ENCODE data around the gene ITGA7.

ITGA7 gene

DNA sequence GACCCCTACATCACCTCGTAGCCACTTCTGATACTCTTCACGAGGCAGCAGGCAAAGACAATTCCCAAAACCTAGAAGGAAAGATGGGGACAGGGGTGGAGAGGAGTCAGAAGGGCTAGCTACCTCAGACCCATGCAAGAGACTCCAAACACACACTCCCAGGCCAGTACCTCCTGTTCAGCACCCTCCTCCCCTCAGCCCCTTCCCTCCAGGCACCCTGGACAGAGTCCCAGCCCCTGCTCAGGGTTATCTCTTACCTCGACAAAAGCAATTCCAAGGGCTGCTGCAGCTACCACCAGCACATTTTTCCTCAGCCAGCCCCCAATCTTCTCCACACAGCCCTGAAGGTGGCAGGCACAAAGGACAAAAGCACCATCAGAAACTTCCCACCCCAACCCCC, 17.9 kb upstream of the ITGA7 start:
- Histone ChIP-seq H3K36me3 (ENCODE audit: control insufficient read depth in 1 of 2, insufficient read depth in 2 of 2, low read length in 2 of 2) (peaks cover 13 to 37% of the 10 kb centered on the region in 2 donors), H3K27me3 (ENCODE audit: control insufficient read depth in 1 of 2, insufficient read depth in 2 of 2, low read length in 2 of 2) (no peaks in the 10 kb centered on the region), H3K4me1 (ENCODE audit: control insufficient read depth in 1 of 2, insufficient read depth in 2 of 2, low read length in 2 of 2) (peaks cover 55 to 70% of the 10 kb centered on the region in 2 donors), H3K9ac (ENCODE audit: low read depth in 1 of 2, low read length in 2 of 2) (no peak overlapping the region), H3K27ac (ENCODE audit: low read depth, low read length) (no peak overlapping the region), H3K9me3 (ENCODE audit: control insufficient read depth in 1 of 2, low read length in 2 of 2) (no peaks in the 10 kb centered on the region), H3K4me3 (ENCODE audit: low read depth in 1 of 2, low read length in 2 of 2) (no peak overlapping the region)

DNA sequence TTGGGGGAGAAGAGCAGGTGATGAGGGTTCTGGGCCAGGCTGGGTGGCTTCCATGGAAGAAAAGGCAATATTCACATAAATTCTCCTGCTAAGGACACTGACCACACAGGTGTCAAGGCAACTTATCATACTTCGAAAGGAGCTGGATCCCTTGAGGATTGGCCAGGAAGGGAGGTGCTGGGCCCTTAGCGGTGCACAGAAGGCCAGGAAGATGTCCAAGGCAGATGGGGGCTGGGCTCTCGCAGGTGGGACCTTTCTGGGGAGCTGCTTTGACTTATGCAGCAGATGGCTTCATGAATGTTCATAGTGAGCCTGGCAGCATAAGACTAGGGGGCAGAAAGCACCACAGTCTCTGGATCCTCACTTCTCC, 17.2 kb upstream of the ITGA7 start:
- Histone ChIP-seq H3K36me3 (ENCODE audit: control insufficient read depth in 1 of 2, insufficient read depth in 2 of 2, low read length in 2 of 2) (peaks cover 13 to 37% of the 10 kb centered on the region in 2 donors), H3K27ac (ENCODE audit: low read depth, low read length) (no peak overlapping the region), H3K4me3 (ENCODE audit: low read depth in 1 of 2, low read length in 2 of 2) (no peak overlapping the region), H3K27me3 (ENCODE audit: control insufficient read depth in 1 of 2, insufficient read depth in 2 of 2, low read length in 2 of 2) (no peaks in the 10 kb centered on the region), H3K9ac (ENCODE audit: low read depth in 1 of 2, low read length in 2 of 2) (no peak overlapping the region), H3K9me3 (ENCODE audit: control insufficient read depth in 1 of 2, low read length in 2 of 2) (no peaks in the 10 kb centered on the region), H3K4me1 (ENCODE audit: control insufficient read depth in 1 of 2, insufficient read depth in 2 of 2, low read length in 2 of 2) (peaks cover 52 to 70% of the 10 kb centered on the region in 2 donors)

DNA sequence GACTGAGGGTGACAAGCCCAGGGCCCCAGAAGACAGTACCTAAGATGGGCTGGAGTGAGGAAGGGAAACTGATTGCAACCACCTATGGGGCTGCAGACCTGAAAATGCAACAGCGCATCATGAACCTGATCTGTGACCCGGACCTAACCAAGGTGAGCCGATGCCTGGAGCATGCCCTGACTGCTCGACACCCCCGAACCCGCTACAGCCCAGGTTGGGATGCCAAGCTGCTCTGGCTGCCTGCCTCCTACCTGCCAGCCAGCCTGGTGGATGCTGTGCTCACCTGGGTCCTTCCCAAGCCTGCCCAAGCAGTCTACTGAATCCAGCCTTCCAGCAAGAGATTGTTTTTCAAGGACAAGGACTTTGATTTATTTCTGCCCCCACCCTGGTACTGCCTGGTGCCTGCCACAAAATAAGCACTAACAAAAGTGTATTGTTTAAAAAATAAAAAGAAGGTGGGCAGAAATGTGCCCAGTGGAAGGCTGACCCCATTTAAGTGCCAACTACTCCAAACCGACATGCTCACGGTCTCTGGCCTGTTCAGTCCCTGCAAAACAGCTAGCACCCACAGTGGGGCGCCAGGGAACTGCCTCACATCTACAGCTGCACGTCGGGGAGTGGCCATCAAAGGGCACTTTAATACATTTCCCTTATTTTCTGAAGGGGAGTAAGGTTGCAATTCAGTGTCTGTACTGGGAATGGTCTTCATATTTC, 16.7 kb upstream of the ITGA7 start:
- no peak overlapping the region for H3K4me3 ChIP-seq (ENCODE audit: low read depth in 1 of 2, low read length in 2 of 2)
- no peaks in the 10 kb centered on the region for H3K27me3 ChIP-seq (ENCODE audit: control insufficient read depth in 1 of 2, insufficient read depth in 2 of 2, low read length in 2 of 2)
- peak overlapping the region in 1 of 2 donors; percentile 20 for H3K9ac ChIP-seq (ENCODE audit: low read depth in 1 of 2, low read length in 2 of 2)
- peaks cover 13 to 38% of the 10 kb centered on the region in 2 donors for H3K36me3 ChIP-seq (ENCODE audit: control insufficient read depth in 1 of 2, insufficient read depth in 2 of 2, low read length in 2 of 2)
- peaks cover 55 to 71% of the 10 kb centered on the region in 2 donors for H3K4me1 ChIP-seq (ENCODE audit: control insufficient read depth in 1 of 2, insufficient read depth in 2 of 2, low read length in 2 of 2)
- no peaks in the 10 kb centered on the region for H3K9me3 ChIP-seq (ENCODE audit: control insufficient read depth in 1 of 2, low read length in 2 of 2)
- no peak overlapping the region for H3K27ac ChIP-seq (ENCODE audit: low read depth, low read length)

DNA sequence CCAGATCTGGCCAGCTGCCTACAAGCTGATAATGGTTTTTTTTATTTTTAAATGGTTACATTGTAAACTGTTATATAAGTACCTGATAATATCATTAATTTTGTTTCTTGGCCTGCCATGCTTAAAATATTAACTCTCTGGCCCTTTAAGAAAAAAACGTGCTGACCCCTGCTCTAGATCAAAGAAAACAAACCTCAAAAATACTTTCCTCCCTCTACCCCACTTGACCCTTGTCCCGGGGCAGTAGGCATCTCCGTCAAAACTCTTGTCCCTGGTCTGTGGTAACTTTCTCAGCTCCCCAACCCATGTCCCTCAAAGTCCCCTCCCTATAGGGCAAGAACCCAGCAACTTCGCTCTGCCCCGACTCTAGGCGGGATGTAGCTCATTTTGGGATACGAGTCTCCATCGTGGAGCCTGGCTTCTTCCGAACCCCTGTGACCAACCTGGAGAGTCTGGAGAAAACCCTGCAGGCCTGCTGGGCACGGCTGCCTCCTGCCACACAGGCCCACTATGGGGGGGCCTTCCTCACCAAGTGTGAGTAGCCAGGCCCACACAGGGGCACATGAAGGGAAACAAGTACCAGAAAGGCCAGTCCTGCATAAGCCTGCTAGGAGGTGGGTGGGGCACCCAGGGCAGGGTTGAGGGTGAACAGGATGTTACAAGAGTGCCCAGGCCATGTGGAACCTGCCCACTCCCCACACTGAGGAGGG, 16.0 kb upstream of the ITGA7 start:
- Histone ChIP-seq H3K4me3 (ENCODE audit: low read depth in 1 of 2, low read length in 2 of 2) (no peak overlapping the region), H3K27ac (ENCODE audit: low read depth, low read length) (no peak overlapping the region), H3K36me3 (ENCODE audit: control insufficient read depth in 1 of 2, insufficient read depth in 2 of 2, low read length in 2 of 2) (peaks cover 13 to 40% of the 10 kb centered on the region in 2 donors), H3K9ac (ENCODE audit: low read depth in 1 of 2, low read length in 2 of 2) (peak overlapping the region in 1 of 2 donors; percentile 20), H3K27me3 (ENCODE audit: control insufficient read depth in 1 of 2, insufficient read depth in 2 of 2, low read length in 2 of 2) (no peaks in the 10 kb centered on the region), H3K4me1 (ENCODE audit: control insufficient read depth in 1 of 2, insufficient read depth in 2 of 2, low read length in 2 of 2) (peaks cover 62 to 78% of the 10 kb centered on the region in 2 donors), H3K9me3 (ENCODE audit: control insufficient read depth in 1 of 2, low read length in 2 of 2) (no peaks in the 10 kb centered on the region)

DNA sequence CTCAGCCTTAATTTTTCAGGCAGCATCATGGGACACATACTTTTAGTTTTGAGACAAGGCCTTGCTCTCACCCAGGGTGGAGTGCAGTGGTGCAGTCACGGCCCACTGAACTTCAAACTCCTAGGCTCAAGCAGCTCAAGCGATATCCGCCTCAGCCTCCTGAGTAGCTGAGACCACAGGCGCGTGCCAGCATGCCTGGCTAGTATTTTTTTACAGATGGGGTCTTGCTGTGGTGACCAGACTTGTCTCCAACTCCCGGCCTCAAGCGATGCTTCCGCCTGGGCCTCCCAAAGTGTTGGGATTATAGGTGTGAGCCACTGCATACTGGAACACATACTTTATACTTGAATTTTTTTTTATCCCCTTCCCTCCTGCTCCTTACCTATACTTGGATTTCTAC, 15.2 kb upstream of the ITGA7 start:
- Histone ChIP-seq H3K27ac (ENCODE audit: low read depth, low read length) (no peak overlapping the region), H3K9me3 (ENCODE audit: control insufficient read depth in 1 of 2, low read length in 2 of 2) (no peaks in the 10 kb centered on the region), H3K4me3 (ENCODE audit: low read depth in 1 of 2, low read length in 2 of 2) (no peak overlapping the region), H3K4me1 (ENCODE audit: control insufficient read depth in 1 of 2, insufficient read depth in 2 of 2, low read length in 2 of 2) (peaks cover 69 to 84% of the 10 kb centered on the region in 2 donors), H3K36me3 (ENCODE audit: control insufficient read depth in 1 of 2, insufficient read depth in 2 of 2, low read length in 2 of 2) (peaks cover 13 to 40% of the 10 kb centered on the region in 2 donors), H3K27me3 (ENCODE audit: control insufficient read depth in 1 of 2, insufficient read depth in 2 of 2, low read length in 2 of 2) (no peaks in the 10 kb centered on the region), H3K9ac (ENCODE audit: low read depth in 1 of 2, low read length in 2 of 2) (peak overlapping the region in 1 of 2 donors; percentile 18)

DNA sequence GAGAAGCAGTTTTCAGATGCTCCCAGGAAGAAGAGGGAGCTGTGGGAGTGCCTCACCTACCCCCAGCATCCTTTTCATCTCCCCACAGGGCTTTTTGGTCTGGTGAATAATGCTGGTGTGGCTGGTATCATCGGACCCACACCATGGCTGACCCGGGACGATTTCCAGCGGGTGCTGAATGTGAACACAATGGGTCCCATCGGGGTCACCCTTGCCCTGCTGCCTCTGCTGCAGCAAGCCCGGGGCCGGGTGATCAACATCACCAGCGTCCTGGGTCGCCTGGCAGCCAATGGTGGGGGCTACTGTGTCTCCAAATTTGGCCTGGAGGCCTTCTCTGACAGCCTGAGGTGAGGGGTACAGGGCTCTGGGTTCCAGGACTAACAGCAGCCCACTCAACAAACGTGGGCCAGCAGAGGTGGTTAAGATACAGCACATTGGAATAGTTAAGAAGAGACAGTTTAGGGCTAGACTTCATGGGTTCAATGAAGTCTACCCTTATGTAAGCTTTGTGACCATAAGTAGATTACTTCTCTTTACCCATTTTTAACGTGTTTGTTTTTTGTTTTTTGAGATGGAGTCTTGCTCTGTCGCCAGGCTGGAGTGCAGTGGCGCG, 14.0 kb upstream of the ITGA7 start:
- H3K9me3 ChIP-seq (ENCODE audit: control insufficient read depth in 1 of 2, low read length in 2 of 2) = no peaks in the 10 kb centered on the region
- H3K27ac ChIP-seq (ENCODE audit: low read depth, low read length) = no peak overlapping the region
- H3K4me1 ChIP-seq (ENCODE audit: control insufficient read depth in 1 of 2, insufficient read depth in 2 of 2, low read length in 2 of 2) = peaks cover 70 to 84% of the 10 kb centered on the region in 2 donors
- H3K9ac ChIP-seq (ENCODE audit: low read depth in 1 of 2, low read length in 2 of 2) = peak overlapping the region; percentile 36 to 48
- H3K27me3 ChIP-seq (ENCODE audit: control insufficient read depth in 1 of 2, insufficient read depth in 2 of 2, low read length in 2 of 2) = no peaks in the 10 kb centered on the region
- H3K4me3 ChIP-seq (ENCODE audit: low read depth in 1 of 2, low read length in 2 of 2) = peak overlapping the region; percentile 57 to 59
- H3K36me3 ChIP-seq (ENCODE audit: control insufficient read depth in 1 of 2, insufficient read depth in 2 of 2, low read length in 2 of 2) = peaks cover 13 to 40% of the 10 kb centered on the region in 2 donors

DNA sequence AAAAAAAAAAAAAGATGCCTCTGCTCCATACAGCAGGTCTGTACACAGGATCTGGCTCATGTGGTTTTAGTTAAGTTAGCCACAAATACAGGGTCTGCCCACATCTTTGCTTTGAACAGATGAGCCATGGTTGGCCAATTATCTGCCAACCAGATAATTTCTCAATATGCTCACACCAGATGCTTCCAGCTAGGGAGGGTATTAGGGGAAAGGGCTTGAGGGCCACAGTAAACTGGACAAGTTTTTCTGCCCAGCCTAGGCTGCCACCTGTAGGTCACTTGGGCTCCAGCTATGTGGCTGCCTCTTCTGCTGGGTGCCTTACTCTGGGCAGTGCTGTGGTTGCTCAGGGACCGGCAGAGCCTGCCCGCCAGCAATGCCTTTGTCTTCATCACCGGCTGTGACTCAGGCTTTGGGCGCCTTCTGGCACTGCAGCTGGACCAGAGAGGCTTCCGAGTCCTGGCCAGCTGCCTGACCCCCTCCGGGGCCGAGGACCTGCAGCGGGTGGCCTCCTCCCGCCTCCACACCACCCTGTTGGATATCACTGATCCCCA, 13.3 kb upstream of the ITGA7 start:
- no peak overlapping the region for H3K27ac ChIP-seq (ENCODE audit: low read depth, low read length)
- peaks cover 71 to 85% of the 10 kb centered on the region in 2 donors for H3K4me1 ChIP-seq (ENCODE audit: control insufficient read depth in 1 of 2, insufficient read depth in 2 of 2, low read length in 2 of 2)
- peak overlapping the region; percentile 57 to 59 for H3K4me3 ChIP-seq (ENCODE audit: low read depth in 1 of 2, low read length in 2 of 2)
- no peaks in the 10 kb centered on the region for H3K27me3 ChIP-seq (ENCODE audit: control insufficient read depth in 1 of 2, insufficient read depth in 2 of 2, low read length in 2 of 2)
- H3K36me3 ChIP-seq (ENCODE audit: control insufficient read depth in 1 of 2, insufficient read depth in 2 of 2, low read length in 2 of 2) = peaks cover 12 to 33% of the 10 kb centered on the region in 2 donors
- H3K9me3 ChIP-seq (ENCODE audit: control insufficient read depth in 1 of 2, low read length in 2 of 2) = no peaks in the 10 kb centered on the region
- H3K9ac ChIP-seq (ENCODE audit: low read depth in 1 of 2, low read length in 2 of 2) = peak overlapping the region; percentile 46 to 48

DNA sequence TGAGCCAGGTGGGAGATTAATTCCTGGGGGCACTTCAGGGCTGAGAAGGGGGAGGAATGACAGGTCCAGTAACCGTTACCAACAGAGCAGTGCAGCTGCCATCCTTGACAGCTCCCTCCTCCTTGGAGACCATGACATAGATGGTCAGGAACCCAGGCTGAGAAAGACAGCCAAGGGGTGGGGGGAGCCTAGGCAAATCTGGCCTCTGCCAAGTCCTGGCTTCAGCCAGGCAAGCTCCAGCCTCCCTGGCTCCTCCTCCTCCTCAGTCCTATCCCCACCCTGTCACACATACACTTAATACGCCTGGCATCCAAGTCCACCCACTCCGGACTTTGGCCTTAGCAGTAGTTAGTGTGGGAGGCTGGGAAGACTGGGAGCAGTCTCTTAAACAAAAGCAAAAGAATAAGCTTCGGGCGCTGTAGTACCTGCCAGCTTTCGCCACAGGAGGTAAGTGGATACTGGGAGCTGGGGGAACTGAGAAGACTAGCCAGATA, 12.4 kb upstream of the ITGA7 start, which contains the start of gene RDH5:
TSS of gene RDH5 (plus strand) at position 323 of the 494 bp plus-strand sequence. CDS start 792 bp downstream, outside the sequence.
- no peaks in the 10 kb centered on the region for H3K9me3 ChIP-seq (ENCODE audit: control insufficient read depth in 1 of 2, low read length in 2 of 2)
- H3K4me3 ChIP-seq (ENCODE audit: low read depth in 1 of 2, low read length in 2 of 2) = peak within 1 kb of the TSS; percentile 57 to 59
- H3K4me1 ChIP-seq (ENCODE audit: control insufficient read depth in 1 of 2, insufficient read depth in 2 of 2, low read length in 2 of 2) = peaks cover 77 to 90% of the 10 kb centered on the region in 2 donors
- H3K27ac ChIP-seq (ENCODE audit: low read depth, low read length) = peak within 1 kb of the TSS; percentile 49
- H3K27me3 ChIP-seq (ENCODE audit: control insufficient read depth in 1 of 2, insufficient read depth in 2 of 2, low read length in 2 of 2) = no peaks in the 10 kb centered on the region
- H3K9ac ChIP-seq (ENCODE audit: low read depth in 1 of 2, low read length in 2 of 2) = peak within 1 kb of the TSS; percentile 46 to 48
- peaks cover 5 to 25% of the 10 kb centered on the region in 2 donors for H3K36me3 ChIP-seq (ENCODE audit: control insufficient read depth in 1 of 2, insufficient read depth in 2 of 2, low read length in 2 of 2)

DNA sequence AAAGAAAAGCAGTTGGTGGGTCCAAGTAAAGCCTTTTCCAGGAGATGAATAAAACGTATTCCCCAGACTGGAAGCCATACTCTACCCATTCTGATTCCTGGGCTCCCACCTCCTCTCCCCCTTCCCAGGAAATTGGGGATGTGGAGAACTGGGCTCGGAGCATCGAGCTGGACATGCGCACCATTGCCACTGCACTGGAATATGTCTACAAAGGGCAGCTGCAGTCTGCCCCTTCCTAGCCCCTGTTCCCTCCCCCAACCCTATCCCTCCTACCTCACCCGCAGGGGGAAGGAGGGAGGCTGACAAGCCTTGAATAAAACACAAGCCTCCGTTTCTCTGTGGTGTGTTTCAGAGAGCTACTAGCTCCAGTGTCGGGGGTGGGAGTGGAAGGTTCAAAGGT, 11.7 kb upstream of the ITGA7 start:
- no peaks in the 10 kb centered on the region for H3K27me3 ChIP-seq (ENCODE audit: control insufficient read depth in 1 of 2, insufficient read depth in 2 of 2, low read length in 2 of 2)
- H3K4me1 ChIP-seq (ENCODE audit: control insufficient read depth in 1 of 2, insufficient read depth in 2 of 2, low read length in 2 of 2) = peaks cover 69 to 85% of the 10 kb centered on the region in 2 donors
- peak overlapping the region in 1 of 2 donors; percentile 13 for H3K4me3 ChIP-seq (ENCODE audit: low read depth in 1 of 2, low read length in 2 of 2)
- H3K9me3 ChIP-seq (ENCODE audit: control insufficient read depth in 1 of 2, low read length in 2 of 2) = no peaks in the 10 kb centered on the region
- H3K36me3 ChIP-seq (ENCODE audit: control insufficient read depth in 1 of 2, insufficient read depth in 2 of 2, low read length in 2 of 2) = peaks cover 4 to 18% of the 10 kb centered on the region in 2 donors
- H3K9ac ChIP-seq (ENCODE audit: low read depth in 1 of 2, low read length in 2 of 2) = peak overlapping the region; percentile 4 to 9
- peak overlapping the region; percentile 28 for H3K27ac ChIP-seq (ENCODE audit: low read depth, low read length)

All from duodenal mucosa (tissue), 2 donors.